OCI-LY3 (cell line): ENCODE data around the gene AKAP5.
"Not testable (repeated sequence)": the region's sequence is repeated elsewhere in the genome, so short reads cannot be mapped to it uniquely, and the experiment has no call there.

Experiments used
- H2AFZ ChIP-seq: fragments of 200-600, 300-600 bp; shearing (Covaris generic); 2 replicates; pipeline ENCODE4 v1.6.0; 2014; ENCODE audit warnings: antibody characterized with exemption, low read depth, low read length
- H3K27ac ChIP-seq: fragments of 200-600, 300-600 bp; sonication (generic); 2 replicates; pipeline ENCODE4 v1.5.1; 2014; ENCODE audit warnings: mild to moderate bottlenecking, low read length, moderate library complexity, mixed read lengths
- H3K27me3 ChIP-seq: fragments of 200-600, 300-600 bp; sonication (generic); 2 replicates; pipeline ENCODE4 v1.6.1; 2014; ENCODE audit warnings: low read depth, low read length, mixed read lengths
- H3K36me3 ChIP-seq: fragments of 200-600, 300-600 bp; sonication (generic); replicated peaks from 2 replicates; pipeline ENCODE3; 2014; ENCODE audit warnings: low read depth, low read length, mixed read lengths
- H3K4me1 ChIP-seq: fragments of 300-600, 200-600 bp; sonication (generic); 2 replicates; pipeline ENCODE4 v1.6.1; 2014; ENCODE audit warnings: low read length, mixed read lengths
- H3K4me2 ChIP-seq: fragments of 200-600, 300-600 bp; sonication (generic); 2 replicates; pipeline ENCODE4 v1.6.1; 2014; ENCODE audit warnings: low read length, mixed read lengths
- H3K4me3 ChIP-seq: fragments of 300-600, 200-600 bp; sonication (generic); 2 replicates; pipeline ENCODE4 v1.5.1; 2014; ENCODE audit warnings: antibody characterized with exemption, mild to moderate bottlenecking, low read length, moderate library complexity
- H3K79me2 ChIP-seq: fragments of 300-600, 200-600 bp; shearing (Covaris generic); 2 replicates; pipeline ENCODE4 v1.6.1; 2014; ENCODE audit warnings: mild to moderate bottlenecking, low read length, mixed read lengths
- H3K9ac ChIP-seq: fragments of 300-600, 200-600 bp; shearing (Covaris generic); 2 replicates; pipeline ENCODE4 v1.6.0; 2014; ENCODE audit warnings: mild to moderate bottlenecking, low read length, moderate library complexity
- H3K9me3 ChIP-seq: fragments of 200-600, 300-600 bp; shearing (Covaris generic); 2 replicates; pipeline ENCODE4 v1.6.1; 2014; ENCODE audit warnings: low read length, mixed read lengths; ENCODE audit not compliant: insufficient read depth
- H4K20me1 ChIP-seq: fragments of 200-600, 300-600 bp; sonication (generic); 2 replicates; pipeline ENCODE4 v1.6.1; 2016; ENCODE audit warnings: low read length, mixed read lengths; ENCODE audit not compliant: insufficient read depth
- EZH2phosphoT487 ChIP-seq: fragments of 200-600 bp; shearing (Covaris generic); IDR thresholded peaks from 2 replicates; pipeline ENCODE4 v1.6.1; 2018; ENCODE audit warnings: antibody characterized with exemption, mixed run types, low read depth
- TF ChIP-seq, protein P1 (sequence below): fragments of 200-600, 300-600 bp; sonication (generic); IDR thresholded peaks from 2 replicates; pipeline ENCODE4 v1.5.1; 2014; ENCODE audit warnings: antibody characterized with exemption, low read length, low read depth

AKAP5 gene

DNA sequence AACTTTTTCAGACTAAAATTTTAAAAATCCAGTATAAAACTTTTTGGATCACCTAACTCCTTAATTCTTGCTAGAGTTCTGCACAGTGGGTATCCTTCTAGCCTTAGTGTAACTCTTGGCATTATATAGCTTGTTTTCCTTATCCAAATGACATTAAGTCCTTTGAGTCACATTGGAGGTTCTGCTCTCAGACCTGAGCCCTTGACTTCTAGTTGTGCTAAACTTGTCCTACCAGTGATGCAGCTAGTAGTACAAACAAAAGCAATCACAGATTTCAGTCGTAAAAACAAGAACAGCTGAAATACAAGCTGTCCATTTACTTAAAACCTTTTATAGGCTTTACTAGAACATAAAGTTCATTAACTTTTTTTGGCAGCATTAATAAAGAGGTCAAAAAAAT, 49.8 kb downstream of the AKAP5 start:
- no peak overlapping the region for H2AFZ ChIP-seq
- no peak overlapping the region for H3K4me3 ChIP-seq
- peaks cover 80% of the 10 kb centered on the region for H4K20me1 ChIP-seq
- no peak overlapping the region for H3K4me2 ChIP-seq
- peaks cover 16% of the 10 kb centered on the region for H3K4me1 ChIP-seq
- peaks cover 11% of the 10 kb centered on the region for H3K36me3 ChIP-seq
- no peaks in the 10 kb centered on the region for H3K27me3 ChIP-seq
- no peaks in the 10 kb centered on the region for H3K9me3 ChIP-seq
- no peak overlapping the region for H3K9ac ChIP-seq
- H3K27ac ChIP-seq = no peak overlapping the region
- TF ChIP-seq, protein P1, sequence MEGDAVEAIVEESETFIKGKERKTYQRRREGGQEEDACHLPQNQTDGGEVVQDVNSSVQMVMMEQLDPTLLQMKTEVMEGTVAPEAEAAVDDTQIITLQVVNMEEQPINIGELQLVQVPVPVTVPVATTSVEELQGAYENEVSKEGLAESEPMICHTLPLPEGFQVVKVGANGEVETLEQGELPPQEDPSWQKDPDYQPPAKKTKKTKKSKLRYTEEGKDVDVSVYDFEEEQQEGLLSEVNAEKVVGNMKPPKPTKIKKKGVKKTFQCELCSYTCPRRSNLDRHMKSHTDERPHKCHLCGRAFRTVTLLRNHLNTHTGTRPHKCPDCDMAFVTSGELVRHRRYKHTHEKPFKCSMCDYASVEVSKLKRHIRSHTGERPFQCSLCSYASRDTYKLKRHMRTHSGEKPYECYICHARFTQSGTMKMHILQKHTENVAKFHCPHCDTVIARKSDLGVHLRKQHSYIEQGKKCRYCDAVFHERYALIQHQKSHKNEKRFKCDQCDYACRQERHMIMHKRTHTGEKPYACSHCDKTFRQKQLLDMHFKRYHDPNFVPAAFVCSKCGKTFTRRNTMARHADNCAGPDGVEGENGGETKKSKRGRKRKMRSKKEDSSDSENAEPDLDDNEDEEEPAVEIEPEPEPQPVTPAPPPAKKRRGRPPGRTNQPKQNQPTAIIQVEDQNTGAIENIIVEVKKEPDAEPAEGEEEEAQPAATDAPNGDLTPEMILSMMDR = no peak
- TF ChIP-seq EZH2phosphoT487 = no peak
- peaks cover 100% of the 10 kb centered on the region for H3K79me2 ChIP-seq

DNA sequence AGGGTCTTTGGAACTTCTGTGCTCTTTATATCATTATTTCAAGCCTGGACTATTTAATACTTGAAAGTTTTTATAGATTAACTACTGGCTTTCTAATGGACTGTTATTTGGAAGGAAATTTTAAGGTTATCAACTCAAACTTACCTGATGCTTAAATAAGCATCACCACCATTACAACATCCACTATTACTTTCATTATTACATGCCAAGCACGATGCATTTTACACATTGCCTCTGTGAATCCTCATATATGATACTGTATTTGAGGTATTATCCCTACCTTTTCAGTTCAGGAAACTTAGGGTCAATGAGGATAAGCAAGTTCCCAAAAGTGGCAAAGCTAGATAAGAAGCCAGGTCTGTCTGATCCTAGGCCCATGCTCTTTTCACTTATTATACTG, 51.7 kb downstream of the AKAP5 start:
- no peak overlapping the region for H3K4me2 ChIP-seq
- no peak overlapping the region for H3K27ac ChIP-seq
- H3K27me3 ChIP-seq = no peaks in the 10 kb centered on the region
- H3K36me3 ChIP-seq = peaks cover 15% of the 10 kb centered on the region
- no peak overlapping the region for H3K9ac ChIP-seq
- peaks cover 100% of the 10 kb centered on the region for H3K79me2 ChIP-seq
- H3K4me3 ChIP-seq = no peak overlapping the region
- H3K4me1 ChIP-seq = no peaks in the 10 kb centered on the region
- TF ChIP-seq, protein P1 = no peak
- TF ChIP-seq EZH2phosphoT487 = no peak
- peaks cover 81% of the 10 kb centered on the region for H4K20me1 ChIP-seq
- no peak overlapping the region for H2AFZ ChIP-seq
- H3K9me3 ChIP-seq = no peaks in the 10 kb centered on the region

DNA sequence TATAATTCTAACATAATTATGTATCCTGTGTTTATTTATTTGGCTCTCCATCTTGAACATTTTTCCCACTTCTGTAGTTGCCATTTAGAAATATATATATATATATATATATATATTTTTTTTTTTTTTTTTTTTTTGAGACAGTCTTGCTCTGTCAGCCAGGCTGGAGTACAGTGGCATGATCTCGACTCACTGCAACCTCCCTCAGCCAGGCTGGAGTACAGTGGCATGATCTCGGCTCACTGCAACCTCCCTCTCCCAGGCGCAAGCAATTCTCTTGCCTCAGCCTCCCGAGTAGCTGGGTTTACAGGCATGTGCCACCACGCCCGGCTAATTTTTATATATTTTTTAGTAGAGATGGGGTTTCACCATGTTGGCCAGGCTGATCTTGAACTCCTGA, 52.4 kb downstream of the AKAP5 start:
- peaks cover 99% of the 10 kb centered on the region for H3K79me2 ChIP-seq
- not testable (repeated sequence) for H2AFZ ChIP-seq

DNA sequence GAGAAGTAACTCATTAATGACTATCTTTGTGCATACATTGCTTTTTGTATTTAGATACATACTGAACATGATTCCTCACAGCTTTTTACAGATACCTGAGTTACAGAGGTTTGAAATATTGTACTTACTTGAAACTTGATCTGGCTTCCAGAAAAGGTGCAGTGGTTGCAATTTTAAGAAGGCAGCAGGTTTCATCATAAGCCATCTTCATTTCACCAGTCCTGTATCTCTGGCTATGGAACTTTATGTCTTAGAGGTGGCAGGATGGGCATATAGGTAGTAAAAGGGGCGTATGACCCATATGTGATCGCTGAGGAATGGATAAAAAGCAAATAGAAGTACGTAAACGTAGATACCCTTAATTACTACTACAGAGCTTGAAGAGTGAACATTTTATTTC, 52.9 kb downstream of the AKAP5 start:
- Histone ChIP-seq H3K4me3 (no peak overlapping the region), H3K4me2 (no peak overlapping the region), H3K79me2 (peaks cover 99% of the 10 kb centered on the region), H3K9me3 (no peaks in the 10 kb centered on the region), H3K36me3 (peaks cover 19% of the 10 kb centered on the region), H3K27ac (no peak overlapping the region), H3K27me3 (no peaks in the 10 kb centered on the region), H2AFZ (no peak overlapping the region), H4K20me1 (peaks cover 76% of the 10 kb centered on the region), H3K9ac (no peak overlapping the region), H3K4me1 (no peaks in the 10 kb centered on the region)
- TF ChIP-seq, protein P1 = no peak
- TF ChIP-seq EZH2phosphoT487 = no peak

More for the DNA sequence above, 52.4 kb downstream of the AKAP5 start:
- not testable (repeated sequence) for H3K4me1 ChIP-seq, H3K4me3 ChIP-seq, H3K27me3 ChIP-seq, H3K9me3 ChIP-seq, H3K9ac ChIP-seq, H3K4me2 ChIP-seq, H3K27ac ChIP-seq
- peaks cover 19% of the 10 kb centered on the region for H3K36me3 ChIP-seq
- H4K20me1 ChIP-seq = peaks cover 77% of the 10 kb centered on the region

DNA sequence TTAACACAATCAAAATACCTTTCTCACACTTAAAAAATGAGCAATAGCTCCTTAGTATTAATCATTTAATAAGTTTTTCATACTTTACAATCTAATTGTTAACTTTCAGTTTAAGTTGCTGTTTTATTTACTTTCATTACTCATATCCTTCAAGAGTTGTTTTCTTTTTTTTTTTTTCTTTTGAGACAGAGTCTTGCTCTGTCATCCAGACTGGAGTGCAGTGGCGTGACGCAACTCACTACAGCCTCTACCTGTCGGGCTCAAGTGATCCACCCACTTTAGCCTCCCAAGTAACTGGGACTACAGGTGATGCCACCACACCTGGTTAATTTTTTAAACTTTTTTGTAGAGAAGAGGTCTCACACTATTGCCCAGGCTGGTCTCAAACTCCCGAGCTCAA, 55.4 kb downstream of the AKAP5 start:
- Histone ChIP-seq H3K4me1 (no peaks in the 10 kb centered on the region), H3K4me2 (no peak overlapping the region), H4K20me1 (peaks cover 64% of the 10 kb centered on the region), H3K9me3 (no peaks in the 10 kb centered on the region), H3K27ac (no peak overlapping the region), H3K79me2 (peaks cover 76% of the 10 kb centered on the region), H3K36me3 (peaks cover 31% of the 10 kb centered on the region), H2AFZ (no peak overlapping the region), H3K9ac (no peak overlapping the region), H3K4me3 (no peak overlapping the region), H3K27me3 (no peaks in the 10 kb centered on the region)
- no peak for TF ChIP-seq EZH2phosphoT487
- TF ChIP-seq, protein P1 = no peak
